ENCODE results near the gene CLSTN2.

Gene CLSTN2

GRCh38 chr3:140055092-140055791, 120.3 kb downstream of the CLSTN2 start:
- DNase-seq, result no peak

- DNase-seq, result no peak
Observed at GRCh38 chr3:140056047-140056446, 121.1 kb downstream of the CLSTN2 start.

- DNase-seq, result no peak
Observed at GRCh38 chr3:140061211-140061610, 126.2 kb downstream of the CLSTN2 start.

- no peak for DNase-seq
Observed at GRCh38 chr3:140062461-140062860, 127.5 kb downstream of the CLSTN2 start.

GRCh38 chr3:140067487-140067886, 132.5 kb downstream of the CLSTN2 start:
- no peak for DNase-seq

GRCh38 chr3:140068494-140069017, 133.6 kb downstream of the CLSTN2 start:
- no peak for DNase-seq

GRCh38 chr3:140073278-140074045, 138.5 kb downstream of the CLSTN2 start:
- DNase-seq, result no peak

- no peak for DNase-seq
Observed at GRCh38 chr3:140076552-140076951, 141.6 kb downstream of the CLSTN2 start.

- DNase-seq, result no peak
Observed at GRCh38 chr3:140077406-140077805, 142.4 kb downstream of the CLSTN2 start.

GRCh38 chr3:140078343-140078742, 143.4 kb downstream of the CLSTN2 start:
- no peak for DNase-seq

GRCh38 chr3:140078940-140079339, 144.0 kb downstream of the CLSTN2 start:
- no peak for DNase-seq

GRCh38 chr3:140081887-140082286, 146.9 kb downstream of the CLSTN2 start:
- no peak for DNase-seq

- no peak for DNase-seq
Observed at GRCh38 chr3:140085001-140085400, 150.0 kb downstream of the CLSTN2 start.

- no peak for DNase-seq
Observed at GRCh38 chr3:140086642-140087041, 151.7 kb downstream of the CLSTN2 start.

GRCh38 chr3:140088058-140088457, 153.1 kb downstream of the CLSTN2 start:
- no peak for DNase-seq

- DNase-seq, result no peak
Observed at GRCh38 chr3:140088513-140088912, 153.5 kb downstream of the CLSTN2 start.

- DNase-seq, result no peak
Observed at GRCh38 chr3:140089403-140090072, 154.6 kb downstream of the CLSTN2 start.

GRCh38 chr3:140091143-140091542, 156.2 kb downstream of the CLSTN2 start:
- DNase-seq, result no peak

GRCh38 chr3:140092848-140093536, 158.0 kb downstream of the CLSTN2 start:
- no peak for DNase-seq

GRCh38 chr3:140093742-140094141, 158.8 kb downstream of the CLSTN2 start:
- no peak for DNase-seq

GRCh38 chr3:140094487-140094886, 159.5 kb downstream of the CLSTN2 start:
- DNase-seq, result no peak

- no peak for DNase-seq
Observed at GRCh38 chr3:140096037-140096436, 161.1 kb downstream of the CLSTN2 start.

Data from activated CD4-positive, alpha-beta T cell treated with anti-CD3 and anti-CD28 coated beads, Interleukin-2, Interleukin-6, amounts not matched to agents 100 ng/mL and 50 ng/mL, durations not matched to agents 16 hours and 8 hours (primary cell).